K562 (cell line): ENCODE data around the gene ACAP2. TPM values are rescaled to one million over a fixed set of nuclear protein-coding genes. Genes with fewer than 3 reads are reported as not detected.

Experiments used
- CBX5 ChIP-seq: IDR thresholded peaks from 2 replicates; pipeline ENCODE4 v1.6.1; 2014; ENCODE audit warnings: low read depth, borderline replicate concordance
- CHD7 ChIP-seq: fragments of 200-600 bp; sonication (generic); IDR thresholded peaks from one replicate; pipeline ENCODE4 v1.6.1; 2012; ENCODE audit warnings: mild to moderate bottlenecking, low read depth, low read length, inconsistent platforms
- FOXM1 ChIP-seq, 2 experiments: fragments of 450-650 bp in 1 of 2; sonication (generic) in 1 of 2; formaldehyde crosslinking in 1 of 2; IDR thresholded peaks; 2 replicates each; pipeline versions ENCODE4 v1.6.1 to v1.9.0; 2017 to 2022; ENCODE audit warnings: low read depth in 2 of 2, mild to moderate bottlenecking in 2 of 2, missing genetic modification reagents in 1 of 2, moderate library complexity in 1 of 2
- KDM5B ChIP-seq: fragments of 200-600 bp; sonication (generic); IDR thresholded peaks from 2 replicates; pipeline ENCODE4 v1.6.1; 2012; ENCODE audit warnings: low read depth, mild to moderate bottlenecking, moderate library complexity, low read length, control low read depth, inconsistent platforms; ENCODE audit not compliant: insufficient replicate concordance
- MLLT1 ChIP-seq, 2 experiments: fragments of 450-650 bp; IDR thresholded peaks; 2 replicates each; pipeline ENCODE4 v1.6.1; 2016
- PTBP1 ChIP-seq: fragments of 200-400 bp; formaldehyde crosslinking; IDR thresholded peaks from 2 replicates; pipeline ENCODE4 v1.6.1; 2017; ENCODE audit warnings: low read depth, low read length
- RBBP5 ChIP-seq: fragments of 200-600 bp; sonication (generic); IDR thresholded peaks from 2 replicates; pipeline ENCODE4 v1.6.1; 2012; ENCODE audit warnings: borderline replicate concordance, mild to moderate bottlenecking, low read length, control low read depth, inconsistent platforms; ENCODE audit not compliant: insufficient read depth, poor library complexity, severe bottlenecking
- ZNF134 ChIP-seq: fragments of 250-450 bp; sonication (Bioruptor Pico); conservative IDR thresholded peaks from 2 replicates; pipeline ENCODE4 v1.4.0; 2020
- polyA plus RNA-seq, 8 experiments: library from polyadenylated mRNA; depleted of rRNA in 4 of 8; stranded (reverse) in 5 of 8; unstranded in 3 of 8; fragments of >200 nt; fragmentation: Nextera tagmentation in 2 of 8; fragmentation: Illumina TruSeq in 1 of 8; extraction: Ambion mirVana in 2 of 8; extraction: Trizol in 1 of 8; gene quantifications; 2 replicates each; pipeline versions ENCODE4 v1.2.1 to v1.2.3, GENCODE V29; 2011 to 2014; ENCODE audit warnings: inconsistent platforms in 1 of 8, missing spikeins in 1 of 8
- total RNA-seq, 7 experiments: library from RNA; depleted of rRNA in 6 of 7; stranded (reverse); fragments of >200 nt in 6 of 7; fragmentation: Illumina TruSeq in 2 of 7; extraction: Trizol in 2 of 7; gene quantifications; 2 replicates each; pipeline versions ENCODE4 v1.2.1 to v1.2.3, GENCODE V29; 2011 to 2021; ENCODE audit warnings: low replicate concordance in 1 of 7
- TF ChIP-seq, protein P1 (sequence below), 3 experiments: fragments of 200-800 bp in 1 of 3; sonication (Bioruptor generic) in 1 of 3; sonication (generic) in 1 of 3; formaldehyde crosslinking in 1 of 3; IDR thresholded peaks; 2 replicates each; pipeline versions ENCODE4 v1.6.1 to v1.8.0; 2016 to 2022; ENCODE audit warnings: mild to moderate bottlenecking in 2 of 3, missing compliant biosample characterization in 2 of 3, missing genetic modification characterization in 2 of 3, missing genetic modification reagents in 1 of 3
- TF ChIP-seq, protein P2 (sequence below): fragments of 200-800 bp; sonication (Bioruptor generic); IDR thresholded peaks from 2 replicates; pipeline ENCODE4 v1.6.1; 2017; ENCODE audit warnings: missing genetic modification characterization, missing compliant biosample characterization

ACAP2 gene
- total and polyA plus RNA-seq, 9 of the 15 experiments (the other 6 are each of a cell fraction or from before 2014, with no cell fraction given), result 10.6 to 52.7 (median 34.4) TPM

- TF ChIP-seq CHD7 (no peak), ZNF134 (CRISPR knock-in tag) (no peak), KDM5B (peak; percentile 36), MLLT1 (IDR thresholded peaks at IDR 0.05) (0 out of 4 replicates have a peak, but pooled peaks of 1 of the 2 experiments have one; percentile 38), PTBP1 (no peak), FOXM1 (IDR thresholded peaks at IDR 0.05; ENCODE audit: low read depth) (no peak), FOXM1 (CRISPR knock-in tag; IDR thresholded peaks at IDR 0.05; ENCODE audit: low read depth) (0 out of 2 replicates have a peak, but pooled peaks have one; percentile 2), CBX5 (no peak), RBBP5 (peak; percentile 12)
- TF ChIP-seq, protein P1, sequence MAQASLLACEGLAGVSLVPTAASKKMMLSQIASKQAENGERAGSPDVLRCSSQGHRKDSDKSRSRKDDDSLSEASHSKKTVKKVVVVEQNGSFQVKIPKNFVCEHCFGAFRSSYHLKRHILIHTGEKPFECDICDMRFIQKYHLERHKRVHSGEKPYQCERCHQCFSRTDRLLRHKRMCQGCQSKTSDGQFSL (CRISPR knock-in tag; IDR thresholded peaks at IDR 0.05), result 0 out of 2 replicates have a peak, but pooled peaks have one; percentile 51
- TF ChIP-seq, protein P1 (tag; IDR thresholded peaks at IDR 0.05), result no peak
- TF ChIP-seq, protein P2, sequence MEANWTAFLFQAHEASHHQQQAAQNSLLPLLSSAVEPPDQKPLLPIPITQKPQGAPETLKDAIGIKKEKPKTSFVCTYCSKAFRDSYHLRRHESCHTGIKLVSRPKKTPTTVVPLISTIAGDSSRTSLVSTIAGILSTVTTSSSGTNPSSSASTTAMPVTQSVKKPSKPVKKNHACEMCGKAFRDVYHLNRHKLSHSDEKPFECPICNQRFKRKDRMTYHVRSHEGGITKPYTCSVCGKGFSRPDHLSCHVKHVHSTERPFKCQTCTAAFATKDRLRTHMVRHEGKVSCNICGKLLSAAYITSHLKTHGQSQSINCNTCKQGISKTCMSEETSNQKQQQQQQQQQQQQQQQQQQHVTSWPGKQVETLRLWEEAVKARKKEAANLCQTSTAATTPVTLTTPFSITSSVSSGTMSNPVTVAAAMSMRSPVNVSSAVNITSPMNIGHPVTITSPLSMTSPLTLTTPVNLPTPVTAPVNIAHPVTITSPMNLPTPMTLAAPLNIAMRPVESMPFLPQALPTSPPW (CRISPR knock-in tag), result peak; percentile 62
Observed at GRCh38 chr3:195441992-195442572, 738 bp downstream of the ACAP2 start (continued).
